NCI-H345 treated with DMSO at 0.1 percent for 48 hours (cell line): Measurements from ENCODE around the gene VIM.
"Not testable (repeated sequence)": the region's sequence is repeated elsewhere in the genome, so short reads cannot be mapped to it uniquely, and the experiment has no call there.

Experiments used
- DNase-seq: peaks from one replicate; lab custom pipeline; 2025; ENCODE audit not compliant: unreplicated experiment; lab: John Stamatoyannopoulos, UW

The VIM gene

GRCh38 chr10:17231788-17232187 lies 3.7 kb downstream of the VIM start:
- no peak for DNase-seq

GRCh38 chr10:17232276-17232960 lies 4.4 kb downstream of the VIM start:
- DNase-seq: no peak

DNA sequence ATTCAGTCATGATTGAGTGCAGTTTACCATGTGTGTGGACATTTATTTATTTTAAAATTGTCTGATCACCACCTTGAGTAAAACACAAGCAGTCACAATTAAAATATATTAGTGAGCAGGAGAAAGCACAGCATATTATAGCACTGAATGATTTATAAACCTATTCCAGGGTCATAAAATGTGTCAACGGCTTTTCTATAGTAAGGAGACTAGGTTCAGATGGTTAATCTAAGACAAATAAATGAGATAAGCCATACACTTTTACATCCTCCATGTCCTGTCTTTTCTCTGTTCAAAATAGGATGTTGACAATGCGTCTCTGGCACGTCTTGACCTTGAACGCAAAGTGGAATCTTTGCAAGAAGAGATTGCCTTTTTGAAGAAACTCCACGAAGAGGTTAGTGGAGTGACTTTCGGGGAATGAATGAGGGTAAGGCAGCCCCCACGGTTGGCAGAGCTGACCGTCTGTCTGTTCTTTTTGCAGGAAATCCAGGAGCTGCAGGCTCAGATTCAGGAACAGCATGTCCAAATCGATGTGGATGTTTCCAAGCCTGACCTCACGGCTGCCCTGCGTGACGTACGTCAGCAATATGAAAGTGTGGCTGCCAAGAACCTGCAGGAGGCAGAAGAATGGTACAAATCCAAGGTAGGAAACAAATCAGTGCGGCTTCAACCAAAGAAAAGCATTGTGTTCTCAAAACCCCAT lies 5.4 kb downstream of the VIM start:
- DNase-seq: no peak

DNA sequence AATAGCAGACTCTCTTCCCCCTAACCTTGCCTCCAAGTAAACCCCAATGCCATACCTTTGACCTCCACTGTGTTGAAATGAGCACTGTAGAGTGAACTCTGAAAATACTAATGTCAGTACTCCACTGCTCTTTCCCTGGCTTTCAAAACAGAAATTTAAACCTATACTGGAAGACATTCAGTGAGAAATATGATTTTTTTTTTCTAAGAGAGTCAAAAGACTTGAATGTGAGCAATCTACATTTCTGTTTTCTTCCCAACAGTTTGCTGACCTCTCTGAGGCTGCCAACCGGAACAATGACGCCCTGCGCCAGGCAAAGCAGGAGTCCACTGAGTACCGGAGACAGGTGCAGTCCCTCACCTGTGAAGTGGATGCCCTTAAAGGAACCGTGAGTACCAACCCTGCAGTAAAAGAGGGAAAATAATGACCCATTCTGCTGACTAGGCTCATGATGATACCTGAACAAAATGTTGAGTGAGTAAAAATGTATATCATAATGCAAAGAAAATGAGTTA lies 6.4 kb downstream of the VIM start:
- DNase-seq: no peak

DNA sequence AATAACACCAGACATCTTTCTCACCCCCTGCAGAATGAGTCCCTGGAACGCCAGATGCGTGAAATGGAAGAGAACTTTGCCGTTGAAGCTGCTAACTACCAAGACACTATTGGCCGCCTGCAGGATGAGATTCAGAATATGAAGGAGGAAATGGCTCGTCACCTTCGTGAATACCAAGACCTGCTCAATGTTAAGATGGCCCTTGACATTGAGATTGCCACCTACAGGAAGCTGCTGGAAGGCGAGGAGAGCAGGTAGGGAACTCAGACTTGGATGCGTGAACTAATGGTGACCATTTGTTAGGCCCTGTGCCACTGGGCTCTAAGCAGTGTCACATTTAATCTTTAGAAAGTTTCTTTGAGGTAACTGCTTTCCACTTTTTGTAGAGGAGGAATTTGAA lies 7.1 kb downstream of the VIM start:
- DNase-seq: no peak

- no peak for DNase-seq
Measured at GRCh38 chr10:17236468-17237148, 8.6 kb downstream of the VIM start.

GRCh38 chr10:17237149-17237527 lies 9.1 kb downstream of the VIM start:
- DNase-seq: no peak

DNA sequence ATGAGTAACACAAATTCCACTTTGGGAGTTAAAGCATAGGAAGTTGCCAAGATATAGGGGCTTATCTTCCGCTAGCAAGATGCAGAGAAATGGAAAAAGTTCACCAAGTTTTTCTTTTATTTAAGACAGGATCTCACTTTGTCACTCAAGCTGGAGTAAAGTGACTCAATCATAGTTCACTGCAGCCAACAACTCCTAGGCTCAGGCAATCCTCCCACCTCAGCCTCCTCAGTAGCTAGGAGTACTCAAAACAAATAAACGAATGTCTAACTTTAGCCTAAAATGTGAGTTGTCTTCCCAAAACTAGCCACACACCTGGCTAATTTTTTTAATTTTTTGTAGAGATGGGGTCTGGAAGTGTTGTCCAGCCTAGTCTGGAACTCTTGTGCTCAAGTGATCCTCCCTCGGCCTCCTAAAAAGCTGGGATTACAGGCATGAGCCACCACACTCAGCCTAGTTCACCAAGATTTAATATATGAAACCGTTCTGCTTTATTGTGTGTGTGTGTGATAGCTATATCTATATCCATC lies 9.9 kb downstream of the VIM start:
- DNase-seq: no peak

DNA sequence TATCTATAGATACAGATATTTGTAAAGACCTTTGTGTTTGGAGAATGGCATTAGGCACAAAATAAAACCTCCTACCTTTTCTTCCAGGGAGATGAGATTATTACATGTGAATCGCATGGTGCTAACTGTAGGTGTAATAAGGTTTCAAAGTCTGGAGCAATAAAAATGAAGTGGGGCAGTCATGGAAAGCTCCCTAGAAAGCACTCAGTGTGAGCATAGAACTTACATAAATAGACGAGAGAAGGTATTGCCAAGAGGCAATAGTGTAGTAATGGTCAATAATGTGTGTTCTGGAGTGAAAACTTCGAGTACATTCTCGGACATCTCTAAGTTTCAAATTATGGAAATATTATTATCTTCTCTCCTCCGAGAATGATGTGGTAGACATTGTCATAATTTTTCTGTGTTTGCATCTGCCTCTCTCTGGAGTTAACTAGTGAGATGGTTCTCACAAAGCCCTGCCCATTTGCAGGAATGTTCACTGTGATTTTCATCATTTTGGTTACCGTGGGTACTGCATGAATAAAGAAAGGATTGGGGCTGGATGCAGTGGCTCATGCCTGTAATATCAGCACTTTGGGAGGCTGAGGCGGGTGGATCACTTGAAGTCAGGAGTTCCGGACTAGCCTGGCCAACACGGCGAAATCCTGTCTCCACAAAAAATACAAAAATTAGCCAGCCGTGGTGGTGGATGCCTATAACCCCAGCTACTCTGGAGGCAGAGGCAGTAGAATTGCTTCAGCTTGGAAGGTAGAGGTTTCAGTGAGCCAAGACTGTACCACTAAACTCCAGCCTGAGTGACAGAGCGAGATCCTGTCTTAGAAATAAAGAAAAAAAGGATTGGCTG lies 10.6 kb downstream of the VIM start:
- no peak for DNase-seq

- no peak for DNase-seq
Measured at GRCh38 chr10:17239345-17240085, 11.5 kb downstream of the VIM start.

DNA sequence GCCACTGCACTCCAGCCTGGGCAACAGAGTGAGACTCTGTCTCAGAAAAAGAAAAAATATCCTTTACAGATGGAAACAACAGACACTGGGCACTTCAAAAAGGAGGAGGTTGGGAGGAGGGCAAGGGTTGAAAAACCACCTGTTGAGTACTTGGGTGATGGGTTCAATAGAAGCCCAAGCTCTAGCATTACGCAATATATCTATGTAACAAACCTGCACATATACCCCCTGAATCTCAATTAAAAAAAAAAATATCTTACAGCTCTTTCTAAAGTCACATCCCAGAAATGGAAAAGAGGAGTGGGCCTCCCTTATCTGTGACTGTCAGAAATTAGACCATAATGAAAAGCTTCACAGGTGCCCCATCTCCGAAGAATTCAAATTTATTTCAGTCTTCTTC lies 12.1 kb downstream of the VIM start:
- DNase-seq: no peak

DNA sequence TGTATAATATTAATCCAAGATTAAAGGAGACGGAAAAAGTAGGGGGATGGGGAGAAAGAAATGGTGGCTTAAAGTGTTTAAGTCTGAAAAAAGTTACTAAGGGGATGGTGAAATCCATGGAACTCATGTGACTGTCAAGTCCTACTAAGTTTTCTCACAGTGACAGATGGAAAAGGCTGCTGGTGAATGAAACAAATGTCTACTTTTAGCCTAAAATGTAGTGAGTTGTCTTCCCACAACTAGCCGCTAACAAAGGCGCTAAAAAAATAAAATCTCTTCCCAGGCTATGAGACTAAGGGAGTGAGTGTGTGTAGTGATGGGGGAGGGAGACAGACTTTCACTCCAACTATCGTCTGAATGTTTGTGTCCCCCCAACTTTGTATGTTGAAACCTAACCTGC lies 12.6 kb downstream of the VIM start:
- no peak for DNase-seq

DNA sequence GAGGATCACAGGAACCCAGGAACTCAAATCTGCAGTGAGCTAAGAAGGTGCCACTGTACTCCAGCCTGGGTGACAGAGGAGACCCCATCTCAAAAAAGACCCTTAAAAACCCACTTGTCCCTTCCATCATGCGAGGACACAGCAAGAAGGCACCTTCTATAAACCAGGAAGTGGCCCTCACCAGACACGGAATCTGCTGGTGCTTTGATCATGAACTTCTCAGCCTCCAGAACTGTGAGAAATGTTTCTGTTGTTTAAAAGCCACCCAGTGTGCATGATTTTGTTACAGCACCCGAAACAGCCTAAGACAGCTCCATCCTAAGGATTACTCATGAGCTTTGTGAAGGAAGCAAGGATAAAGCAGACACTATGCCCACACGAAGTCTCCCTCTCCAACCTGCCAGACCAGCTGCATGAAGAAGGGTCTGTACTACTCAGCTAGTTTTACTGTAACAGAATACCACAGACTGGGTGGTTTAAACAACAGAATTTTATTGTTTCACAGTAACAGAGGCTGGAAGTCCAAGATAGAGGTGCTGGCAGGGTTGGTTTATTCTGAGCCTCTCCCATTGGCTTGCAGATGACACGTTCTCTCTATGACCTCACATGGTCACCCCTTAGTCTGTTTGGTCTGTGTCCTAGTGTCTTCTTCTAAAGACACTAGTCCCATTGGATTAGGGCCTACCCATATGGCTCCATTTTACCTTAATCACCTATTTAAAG lies 13.7 kb downstream of the VIM start:
- no peak for DNase-seq

GRCh38 chr10:17244700-17245365 lies 16.8 kb downstream of the VIM start:
- DNase-seq: no peak

DNA sequence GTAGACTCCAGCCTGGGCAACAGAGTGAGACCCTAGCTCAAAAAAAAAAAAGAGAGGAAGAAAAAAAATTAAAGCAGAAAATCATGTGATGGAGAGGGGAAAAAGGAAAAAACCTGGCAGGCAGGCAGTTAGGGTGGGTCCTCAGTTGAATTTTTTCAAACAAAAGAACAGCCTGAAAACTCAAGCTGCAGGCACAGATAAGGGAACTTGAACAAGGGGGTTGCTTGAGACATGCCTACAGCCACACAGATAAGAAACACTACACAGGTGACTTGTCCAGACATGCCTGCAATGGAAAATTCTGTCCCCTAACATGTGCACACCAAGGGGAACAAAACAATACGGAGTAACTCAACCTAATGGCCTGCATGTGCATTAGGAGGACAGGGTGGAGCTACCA lies 19.2 kb downstream of the VIM start:
- no peak for DNase-seq

GRCh38 chr10:17248964-17249363 lies 20.9 kb downstream of the VIM start:
- DNase-seq: no peak

DNA sequence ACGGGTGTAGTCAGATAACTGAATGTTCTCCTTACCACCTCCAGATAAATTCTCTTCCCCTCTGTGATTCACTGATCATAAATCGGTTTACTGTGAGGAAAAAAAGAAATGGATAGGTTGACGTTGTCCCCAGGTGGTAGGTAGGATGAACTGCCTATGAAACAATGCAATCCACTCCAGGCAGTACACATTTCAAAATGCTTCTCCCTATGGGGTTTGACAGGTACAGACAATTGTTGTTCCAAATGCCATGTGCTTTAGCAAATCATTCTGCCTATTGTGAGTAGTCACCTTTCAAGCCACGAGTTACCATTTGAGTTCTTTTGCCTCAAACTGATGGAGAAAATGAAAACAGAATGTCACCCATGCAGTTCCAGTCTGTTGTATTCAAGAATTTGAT lies 21.8 kb downstream of the VIM start:
- no peak for DNase-seq

- DNase-seq: no peak
Measured at GRCh38 chr10:17250736-17251135, 22.7 kb downstream of the VIM start.

- not testable (repeated sequence) for DNase-seq
Measured at GRCh38 chr10:17254543-17255050, 26.6 kb downstream of the VIM start.
